Measurements from ENCODE around the gene BABAM1. TPM values are rescaled to one million over a fixed set of nuclear protein-coding genes. Genes with fewer than 3 reads are reported as not detected.

BABAM1 gene
- total and polyA plus RNA-seq, 2 of the 4 experiments (the other 2 are of a cell fraction) = 95.1 to 101 TPM

- POLR2A ChIA-PET (ENCODE audit: unreplicated experiment) = no interaction called here
- H2BK120ac ChIP-seq (ENCODE audit: low read depth, low read length) = no peak overlapping the region
- peak overlapping the region; percentile 3; the same call in 1 of the 2 replicates for H3K4ac ChIP-seq (ENCODE audit: low read depth, low read length)
- no peak overlapping the region; the same call in 1 of the 2 replicates for H4K5ac ChIP-seq (ENCODE audit: low read depth, low read length)
- H4K8ac ChIP-seq (ENCODE audit: low read depth in 2 of 2, low read length in 2 of 2) = peak overlapping the region in 1 of 2 experiments; percentile 82; a peak in 1 of 4 replicates
- in situ Hi-C loops (cut with MboI; ENCODE audit: low sequenced_read_pairs) (no loop called here), intact Hi-C loops (cut with micrococcal nuclease) (no loop called here), dilution Hi-C loops (cut with HindIII; ENCODE audit: low sequenced_read_pairs, unreplicated experiment) (no loop called here)
- 0 out of 2 replicates have a peak overlapping the region, but pooled peaks have one; percentile 31 for H3K27ac ChIP-seq (ENCODE audit: insufficient read depth, low read length)
- H3K9me3 ChIP-seq (ENCODE audit: control insufficient read depth, insufficient read depth, low read length) = no peaks in the 10 kb centered on the region
- ATAC-seq (ENCODE audit: low read depth) (peak; percentile 61), DNase-seq (peak; percentile 38)
- no peaks in the 10 kb centered on the region for H3K27me3 ChIP-seq (ENCODE audit: control insufficient read depth, insufficient read depth, low read length)
- peak overlapping the region; percentile 96 for H2AK9ac ChIP-seq (replicated peaks; ENCODE audit: low read depth, low read length, poor library complexity)
- peak overlapping the region; percentile 54; the same call in 1 of the 2 replicates for H3K4me3 ChIP-seq (ENCODE audit: insufficient read depth, low read depth, low read length)
- H3K9ac ChIP-seq (ENCODE audit: low read depth, low read length) = no peak overlapping the region
- no peak overlapping the region for H2BK20ac ChIP-seq (ENCODE audit: low read depth, low read length)
- peaks cover 28 to 66% of the 10 kb centered on the region in 2 experiments for H3K79me1 ChIP-seq (ENCODE audit: low read depth in 1 of 2, low read length in 2 of 2)
- H2BK15ac ChIP-seq (ENCODE audit: low read depth, low read length) = no peak overlapping the region
- H3K9me1 ChIP-seq (ENCODE audit: insufficient read depth, low read length) = peaks cover 7% of the 10 kb centered on the region
- H2BK5ac ChIP-seq (ENCODE audit: low read depth, low read length, poor library complexity, severe bottlenecking) = peak overlapping the region; percentile 2
- peak overlapping the region; percentile 73 for H2AFZ ChIP-seq (replicated peaks; ENCODE audit: low read length, poor library complexity)
- peak overlapping the region; percentile 66 for H3K4me2 ChIP-seq (ENCODE audit: low read depth, low read length)
- peaks cover 34% of the 10 kb centered on the region for H3K36me3 ChIP-seq (ENCODE audit: control insufficient read depth, insufficient read depth, low read length)
- no peak overlapping the region for H4K91ac ChIP-seq (ENCODE audit: insufficient read depth, low read depth, low read length)
- H3K23ac ChIP-seq (ENCODE audit: low read depth, low read length) = 0 out of 2 replicates have a peak overlapping the region, but pooled peaks have one; percentile 34
- TF ChIP-seq SMC3 (IDR thresholded peaks at IDR 0.05; ENCODE audit: low read depth, low read length) (no peak), NFE2L2 (IDR thresholded peaks at IDR 0.05; ENCODE audit: low read depth, low read length) (no peak), CTCF (conservative IDR thresholded peaks at IDR 0.05; ENCODE audit: low read depth, low read length) (no peak), MAZ (IDR thresholded peaks at IDR 0.05; ENCODE audit: borderline replicate concordance, low read depth, low read length) (no peak)
- peaks cover 12% of the 10 kb centered on the region for H3K4me1 ChIP-seq (ENCODE audit: control insufficient read depth, insufficient read depth, low read length)
- H3K56ac ChIP-seq (ENCODE audit: extremely low read depth, insufficient read depth, low read length) = no peak overlapping the region
- no peak overlapping the region for H3K18ac ChIP-seq (ENCODE audit: low read depth, low read length)
- H3K14ac ChIP-seq (replicated peaks; ENCODE audit: low read depth, low read length) = no peak overlapping the region
- no CpG with 5 or more reads among the region's 11 CpGs for WGBS, 2 experiments (ENCODE audit: extremely low coverage in 2 of 2, insufficient read length in 1 of 2)
- no TSS peak for BruUV-seq (replicated peaks)
- CTCF ChIA-PET = interaction anchor here (1.0 to 1.3 kb wide), 2 partner anchors 33 to 47 kb away, joined by 3 read pairs; partner anchors contain the start of gene ANKLE1
- peak overlapping the region; percentile 51; the same call in 1 of the 2 replicates for H2AK5ac ChIP-seq (ENCODE audit: low read depth, low read length)
- peaks cover 11% of the 10 kb centered on the region for H4K20me1 ChIP-seq (ENCODE audit: insufficient read depth, low read length)
Observed at GRCh38 chr19:17234911-17235299, 32.3 kb upstream of the BABAM1 start.
